Putamen (tissue), 1 donor: ENCODE measurements around the gene HCFC1.

Experiments
- DNase-seq: peaks from one replicate; pipeline ENCODE4 v3.0.0-alpha.2; 2016; ENCODE audit warnings: low spot score

The HCFC1 gene

GRCh38 chrX:153957224-153957623 lies 14.4 kb downstream of the HCFC1 start:
- DNase-seq, result no peak

- no peak for DNase-seq
Measured at GRCh38 chrX:153956044-153956907, 15.3 kb downstream of the HCFC1 start.

GRCh38 chrX:153955228-153955732 lies 16.3 kb downstream of the HCFC1 start:
- no peak for DNase-seq

GRCh38 chrX:153954558-153955227 lies 16.9 kb downstream of the HCFC1 start:
- no peak for DNase-seq

GRCh38 chrX:153953892-153954557 lies 17.6 kb downstream of the HCFC1 start:
- DNase-seq, result no peak

- DNase-seq, result no peak
Measured at GRCh38 chrX:153953342-153953830, 18.2 kb downstream of the HCFC1 start.

GRCh38 chrX:153952373-153953026 lies 19.1 kb downstream of the HCFC1 start:
- no peak for DNase-seq

- DNase-seq, result no peak
Measured at GRCh38 chrX:153951683-153952372, 19.8 kb downstream of the HCFC1 start.

- no peak for DNase-seq
Measured at GRCh38 chrX:153950127-153950526, 21.5 kb downstream of the HCFC1 start.

- DNase-seq, result no peak
Measured at GRCh38 chrX:153948847-153949805, 22.5 kb downstream of the HCFC1 start.

- no peak for DNase-seq
Measured at GRCh38 chrX:153948002-153948466, 23.6 kb downstream of the HCFC1 start.

- no peak for DNase-seq
Measured at GRCh38 chrX:153947009-153947769, 24.4 kb downstream of the HCFC1 start.

GRCh38 chrX:153945956-153946943 lies 25.4 kb downstream of the HCFC1 start:
- DNase-seq, result no peak

GRCh38 chrX:153944800-153945150 lies 26.8 kb downstream of the HCFC1 start:
- no peak for DNase-seq

GRCh38 chrX:153944140-153944799 lies 27.3 kb downstream of the HCFC1 start, which contains the start of gene RENBP:
RENBP (minus strand) TSS chrX:153944643; CDS start chrX:153944610, 33 bp downstream.
- no peak for DNase-seq

GRCh38 chrX:153941336-153942252 lies 30.0 kb downstream of the HCFC1 start:
- no peak for DNase-seq
